Sigmoid colon (tissue), 4 donors: ENCODE results near the gene UQCRQ.

Source experiments
- EP300 ChIP-seq, 4 donors: sonication (generic); formaldehyde crosslinking; IDR thresholded peaks; one replicate each; pipeline ENCODE4 v1.6.1; 2017; ENCODE audit warnings: antibody characterized with exemption in 4 of 4
- POLR2A ChIP-seq, 2 donors: fragments of 450-650 bp; IDR thresholded peaks; one replicate each; pipeline ENCODE4 v1.6.1; 2016; ENCODE audit warnings: antibody characterized with exemption in 2 of 2, mild to moderate bottlenecking in 2 of 2, moderate library complexity in 2 of 2
- POLR2AphosphoS5 ChIP-seq, 4 donors: sonication (generic); formaldehyde crosslinking; IDR thresholded peaks; one replicate each; pipeline ENCODE4 v1.6.1; 2017; ENCODE audit warnings: antibody characterized with exemption in 4 of 4
- TF ChIP-seq, protein P1 (sequence below), 4 experiments: fragments of 450-650 bp in 3 of 4; fragments of 200-600 bp in 1 of 4; IDR thresholded peaks; one replicate each; pipeline ENCODE4 v1.5.1; 2016 to 2019; ENCODE audit warnings: antibody characterized with exemption in 4 of 4, mild to moderate bottlenecking in 3 of 4, moderate library complexity in 2 of 4

- TF ChIP-seq, protein P1, sequence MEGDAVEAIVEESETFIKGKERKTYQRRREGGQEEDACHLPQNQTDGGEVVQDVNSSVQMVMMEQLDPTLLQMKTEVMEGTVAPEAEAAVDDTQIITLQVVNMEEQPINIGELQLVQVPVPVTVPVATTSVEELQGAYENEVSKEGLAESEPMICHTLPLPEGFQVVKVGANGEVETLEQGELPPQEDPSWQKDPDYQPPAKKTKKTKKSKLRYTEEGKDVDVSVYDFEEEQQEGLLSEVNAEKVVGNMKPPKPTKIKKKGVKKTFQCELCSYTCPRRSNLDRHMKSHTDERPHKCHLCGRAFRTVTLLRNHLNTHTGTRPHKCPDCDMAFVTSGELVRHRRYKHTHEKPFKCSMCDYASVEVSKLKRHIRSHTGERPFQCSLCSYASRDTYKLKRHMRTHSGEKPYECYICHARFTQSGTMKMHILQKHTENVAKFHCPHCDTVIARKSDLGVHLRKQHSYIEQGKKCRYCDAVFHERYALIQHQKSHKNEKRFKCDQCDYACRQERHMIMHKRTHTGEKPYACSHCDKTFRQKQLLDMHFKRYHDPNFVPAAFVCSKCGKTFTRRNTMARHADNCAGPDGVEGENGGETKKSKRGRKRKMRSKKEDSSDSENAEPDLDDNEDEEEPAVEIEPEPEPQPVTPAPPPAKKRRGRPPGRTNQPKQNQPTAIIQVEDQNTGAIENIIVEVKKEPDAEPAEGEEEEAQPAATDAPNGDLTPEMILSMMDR (IDR thresholded peaks at IDR 0.05), result no peak
- TF ChIP-seq EP300 (IDR thresholded peaks at IDR 0.05) (no peak), POLR2AphosphoS5 (IDR thresholded peaks at IDR 0.05) (no peak), POLR2A (IDR thresholded peaks at IDR 0.05) (no peak)
Observed at GRCh38 chr5:132848270-132848669, 18.2 kb upstream of the UQCRQ start.
